Esophagus (tissue), 2 donors: ENCODE data around the gene FOXP1. TPM values are rescaled to one million over a fixed set of nuclear protein-coding genes. Genes with fewer than 3 reads are reported as not detected.

Source experiments
- H3K27ac ChIP-seq, 2 donors: one replicate each; pipeline ENCODE4 v1.5.1; 2013; ENCODE audit warnings: low read depth in 2 of 2, mild to moderate bottlenecking in 2 of 2, inconsistent platforms in 1 of 2, low read length in 1 of 2, moderate library complexity in 1 of 2
- H3K27me3 ChIP-seq, 2 donors: one replicate each; pipeline ENCODE4 v1.6.1; 2013; ENCODE audit warnings: low read length in 2 of 2, control low read depth in 1 of 2, mild to moderate bottlenecking in 1 of 2; ENCODE audit not compliant: insufficient read depth in 2 of 2, control insufficient read depth in 1 of 2
- H3K36me3 ChIP-seq, 2 donors: one replicate each; pipeline ENCODE4 v1.6.1; 2013; ENCODE audit warnings: low read length in 1 of 2; ENCODE audit not compliant: control insufficient read depth in 2 of 2, insufficient read depth in 2 of 2
- H3K4me1 ChIP-seq, 2 donors: one replicate each; pipeline ENCODE4 v1.6.1; 2013; ENCODE audit warnings: low read length in 1 of 2; ENCODE audit not compliant: control insufficient read depth in 2 of 2, insufficient read depth in 2 of 2
- H3K4me3 ChIP-seq, 2 donors: one replicate each; pipeline ENCODE4 v1.5.1; 2013; ENCODE audit warnings: low read length in 2 of 2, mild to moderate bottlenecking in 2 of 2, low read depth in 1 of 2, moderate library complexity in 1 of 2
- H3K9me3 ChIP-seq, 2 donors: one replicate each; pipeline ENCODE4 v1.6.1; 2013; ENCODE audit warnings: mild to moderate bottlenecking in 2 of 2, low read depth in 1 of 2, low read length in 1 of 2, moderate library complexity in 1 of 2; ENCODE audit not compliant: control insufficient read depth in 2 of 2, insufficient read depth in 1 of 2
- WGBS, 2 donors: extraction: QIAGEN DNeasy Blood & Tissue Kit; methylation state at CpG; one replicate each; pipeline ENCODE4 v1.1.7; 2013; 5-methylcytosine and 5-hydroxymethylcytosine counted together
- polyA plus RNA-seq, 2 donors: library from polyadenylated mRNA; stranded (reverse); fragments of 200-250 nt; gene quantifications; one replicate each; pipeline ENCODE4 v1.2.3, GENCODE V29; 2013
- donor health status: healthy with polysubstance abuse.
- donor health status: Bipolar disorder and iron deficiency.

FOXP1 gene
- polyA plus RNA-seq, 2 donors = 10.7 to 20.4 TPM

GRCh38 chr3:71253169-71253568 lies 330.4 kb downstream of the FOXP1 start:
- Histone ChIP-seq H3K27me3 (no peaks in the 10 kb centered on the region), H3K4me1 (peaks cover 0 to 5% of the 10 kb centered on the region in 2 donors), H3K9me3 (no peaks in the 10 kb centered on the region), H3K4me3 (no peak overlapping the region), H3K27ac (no peak overlapping the region), H3K36me3 (no peaks in the 10 kb centered on the region)
- 85 to 92% methylated on average over 2 of the region's 2 CpGs for WGBS, 2 donors

DNA sequence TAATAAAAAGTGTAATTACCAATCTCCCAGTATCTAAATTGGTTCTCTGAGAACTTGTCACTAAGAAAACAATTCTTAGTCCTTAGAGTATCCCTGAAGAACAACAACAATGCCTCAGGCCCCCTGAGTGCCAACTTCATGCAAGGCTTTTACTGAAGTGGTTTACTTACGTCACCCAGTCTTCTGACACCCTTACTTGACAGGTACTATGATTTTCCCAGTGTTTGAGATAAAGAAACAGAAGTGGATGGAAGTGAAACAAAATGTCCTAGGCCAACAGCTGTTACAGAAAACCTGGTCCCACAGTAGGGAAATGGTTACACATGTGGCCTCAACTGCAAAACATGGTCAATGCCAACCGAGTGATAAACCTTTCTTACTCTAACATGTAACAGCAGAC lies 331.1 kb downstream of the FOXP1 start:
- no peak overlapping the region for H3K27ac ChIP-seq
- no peak overlapping the region for H3K4me3 ChIP-seq
- H3K4me1 ChIP-seq = peaks cover 2 to 5% of the 10 kb centered on the region in 2 donors
- H3K36me3 ChIP-seq = no peaks in the 10 kb centered on the region
- WGBS, 2 donors = 81 to 89% methylated on average over 2 of the region's 2 CpGs
- no peaks in the 10 kb centered on the region for H3K9me3 ChIP-seq
- no peaks in the 10 kb centered on the region for H3K27me3 ChIP-seq

- H3K27me3 ChIP-seq = no peaks in the 10 kb centered on the region
- H3K27ac ChIP-seq = no peak overlapping the region
- 74 to 77% methylated on average over 8 of the region's 8 CpGs for WGBS, 2 donors
- peaks cover 5 to 7% of the 10 kb centered on the region in 2 donors for H3K4me1 ChIP-seq
- H3K36me3 ChIP-seq = no peaks in the 10 kb centered on the region
- H3K9me3 ChIP-seq = no peaks in the 10 kb centered on the region
- H3K4me3 ChIP-seq = no peak overlapping the region
These were observed 332.3 kb downstream of the FOXP1 start for GRCh38 chr3:71251156-71251775.

DNA sequence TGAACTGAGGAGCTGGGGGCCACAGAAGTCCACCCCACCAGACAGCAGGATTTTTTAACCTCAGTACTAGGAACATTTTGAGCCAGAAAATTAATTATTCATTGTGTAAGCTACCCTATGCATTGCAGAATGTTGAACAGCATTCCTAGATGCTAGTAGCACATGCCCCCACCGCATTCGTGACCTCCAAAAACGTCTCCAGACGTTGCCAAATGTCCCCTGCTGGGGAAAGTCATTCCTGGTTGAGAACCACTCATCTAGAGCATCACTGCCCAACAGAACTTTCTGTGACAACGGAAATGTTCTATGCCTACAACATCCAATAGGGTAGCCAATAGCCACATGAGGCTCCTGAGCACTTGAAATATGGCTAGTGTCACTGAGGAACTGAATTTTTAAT lies 333.5 kb downstream of the FOXP1 start:
- Histone ChIP-seq H3K4me3 (no peak overlapping the region), H3K27ac (no peak overlapping the region), H3K4me1 (peaks cover 5 to 7% of the 10 kb centered on the region in 2 donors), H3K36me3 (peaks cover 0 to 2% of the 10 kb centered on the region in 2 donors), H3K27me3 (no peaks in the 10 kb centered on the region), H3K9me3 (no peaks in the 10 kb centered on the region)
- 81 to 93% methylated on average over 5 of the region's 5 CpGs for WGBS, 2 donors

- Histone ChIP-seq H3K36me3 (peaks cover 0 to 2% of the 10 kb centered on the region in 2 donors), H3K4me3 (no peak overlapping the region), H3K4me1 (peaks cover 5 to 7% of the 10 kb centered on the region in 2 donors), H3K9me3 (no peaks in the 10 kb centered on the region), H3K27ac (no peak overlapping the region), H3K27me3 (no peaks in the 10 kb centered on the region)
- WGBS, 2 donors = 95 to 99% methylated on average over 3 of the region's 3 CpGs
These were observed 335.6 kb downstream of the FOXP1 start for GRCh38 chr3:71247958-71248335.

DNA sequence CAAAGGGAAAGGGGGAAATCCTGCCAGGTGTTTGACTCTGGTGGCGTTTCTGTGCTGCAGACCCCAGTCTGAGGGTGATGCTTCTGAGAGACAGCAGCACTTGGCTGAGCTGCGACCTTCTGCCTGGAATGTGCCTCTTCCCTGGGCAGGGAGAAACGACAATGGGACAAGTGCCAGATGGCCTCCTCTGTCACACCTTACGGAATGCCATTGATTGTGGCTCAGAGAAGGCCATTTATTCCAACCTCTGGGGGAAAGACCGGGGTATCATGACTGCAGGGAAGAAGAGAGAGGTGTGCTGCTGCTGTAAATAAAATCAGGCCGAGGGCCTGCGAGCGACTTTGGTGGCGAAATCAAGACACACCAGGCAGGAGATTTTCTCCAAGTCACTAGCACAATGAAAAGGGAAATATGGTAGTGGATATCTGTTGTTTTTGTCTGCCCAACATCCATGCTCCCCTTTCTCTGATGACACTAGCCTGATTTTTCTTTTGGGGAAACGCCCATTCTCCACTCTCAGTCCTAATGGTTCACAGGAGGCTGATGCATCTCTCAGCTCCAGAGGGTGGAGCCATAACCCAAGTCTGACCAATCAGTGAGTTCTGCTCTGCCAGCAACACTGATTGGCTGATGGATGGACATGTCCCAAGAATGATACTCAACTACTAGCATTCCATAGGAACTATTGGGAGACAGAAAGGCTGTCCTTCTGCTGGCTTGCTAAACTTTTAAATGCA lies 336.1 kb downstream of the FOXP1 start:
- Histone ChIP-seq H3K36me3 (peaks cover 0 to 2% of the 10 kb centered on the region in 2 donors), H3K27ac (no peak overlapping the region), H3K4me1 (peaks cover 5 to 7% of the 10 kb centered on the region in 2 donors), H3K4me3 (no peak overlapping the region), H3K9me3 (no peaks in the 10 kb centered on the region), H3K27me3 (no peaks in the 10 kb centered on the region)
- WGBS, 2 donors = 77 to 87% methylated on average over 10 of the region's 10 CpGs

DNA sequence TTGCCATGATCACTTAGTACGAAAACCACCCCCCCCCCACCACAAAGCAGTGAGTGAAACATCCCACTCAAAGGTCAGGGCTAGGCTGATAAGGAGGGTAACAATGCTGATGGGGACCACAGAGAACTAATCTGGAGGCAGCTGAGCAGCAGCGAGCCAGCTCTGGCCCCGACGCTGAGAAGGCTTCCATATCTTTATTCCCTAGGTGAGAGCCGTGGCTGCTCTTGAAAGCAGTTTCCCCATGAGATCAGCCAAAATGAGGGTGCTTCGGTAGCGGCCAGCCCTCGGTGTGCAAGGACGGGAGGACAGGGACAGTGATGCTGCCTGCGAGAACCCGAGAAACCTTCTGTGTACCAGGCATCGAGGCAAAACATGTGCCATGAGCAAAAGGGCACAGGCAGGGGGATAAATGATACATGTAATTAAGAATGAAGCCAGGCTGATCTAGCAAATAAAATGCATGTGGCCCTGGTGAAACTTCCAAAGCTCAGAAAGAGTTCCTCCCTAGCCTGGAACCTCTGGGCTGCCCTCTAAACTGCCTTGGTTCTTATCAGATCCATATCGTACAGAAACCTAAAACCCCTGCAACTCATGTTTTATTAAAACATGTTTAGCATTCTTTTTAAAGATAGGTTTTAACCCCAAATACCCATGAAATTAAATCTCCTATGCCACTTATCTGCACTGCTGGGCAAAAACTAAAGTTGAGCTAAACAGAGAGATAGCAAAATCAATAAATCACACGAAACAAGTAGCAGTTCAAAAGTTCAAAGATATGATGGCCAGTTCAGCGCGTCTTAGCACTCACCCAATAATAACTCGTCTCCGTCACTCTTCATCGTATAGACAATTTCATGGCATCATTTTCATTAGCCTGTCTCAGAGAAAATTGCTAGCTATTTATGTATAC lies 337.3 kb downstream of the FOXP1 start:
- 62 to 81% methylated on average over 19 of the region's 19 CpGs for WGBS, 2 donors
- Histone ChIP-seq H3K9me3 (no peaks in the 10 kb centered on the region), H3K4me1 (peaks cover 5 to 7% of the 10 kb centered on the region in 2 donors), H3K36me3 (peaks cover 0 to 2% of the 10 kb centered on the region in 2 donors), H3K4me3 (no peak overlapping the region), H3K27ac (peak overlapping the region; percentile 35 to 73), H3K27me3 (no peaks in the 10 kb centered on the region)

DNA sequence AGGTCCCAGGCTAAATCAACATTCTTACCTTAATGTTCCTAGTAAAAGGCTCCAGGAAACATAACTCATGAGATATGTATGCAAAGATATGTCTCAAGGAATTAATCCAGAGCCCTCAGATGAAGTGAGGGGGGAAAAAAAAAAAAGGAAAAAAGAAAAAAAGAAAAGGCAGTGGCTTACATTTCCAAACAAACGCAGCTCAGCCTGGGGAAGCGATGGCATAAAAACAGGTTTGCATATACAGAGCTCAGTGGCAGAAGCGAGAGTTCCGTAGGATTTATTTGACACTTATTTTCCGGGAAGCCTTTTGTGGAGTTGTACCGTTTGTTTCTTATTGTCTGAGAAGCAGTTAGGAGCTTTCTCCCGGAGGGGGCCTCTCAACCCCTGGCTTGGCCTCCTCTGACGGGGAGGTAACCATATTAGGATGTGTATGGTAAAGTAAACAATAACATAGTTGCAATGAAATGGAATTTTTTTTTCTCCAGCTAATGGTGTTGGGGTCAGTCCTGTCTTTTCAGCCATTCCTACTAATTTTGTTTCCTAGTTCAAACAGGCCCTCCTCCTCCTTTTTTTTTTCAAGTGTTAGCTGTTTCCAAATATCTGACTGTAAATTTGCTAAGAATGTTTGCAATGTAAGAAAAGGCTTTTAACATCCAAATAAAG lies 338.6 kb downstream of the FOXP1 start:
- 49 to 51% methylated on average over 8 of the region's 8 CpGs for WGBS, 2 donors
- H3K4me3 ChIP-seq = peak overlapping the region in 1 of 2 donors; percentile 33
- no peaks in the 10 kb centered on the region for H3K9me3 ChIP-seq
- H3K27me3 ChIP-seq = no peaks in the 10 kb centered on the region
- H3K4me1 ChIP-seq = peaks cover 3 to 7% of the 10 kb centered on the region in 2 donors
- H3K36me3 ChIP-seq = peaks cover 0 to 2% of the 10 kb centered on the region in 2 donors
- H3K27ac ChIP-seq = peak overlapping the region in 1 of 2 donors; percentile 63
